ENCODE measurements around the gene DOK7. TPM values are rescaled to one million over a fixed set of nuclear protein-coding genes. Genes with fewer than 3 reads are reported as not detected.
"Not testable (repeated sequence)": the region's sequence is repeated elsewhere in the genome, so short reads cannot be mapped to it uniquely, and the experiment has no call there.

DOK7 gene
- total RNA-seq, 2 donors from 2014 or later, result not detected

DNA sequence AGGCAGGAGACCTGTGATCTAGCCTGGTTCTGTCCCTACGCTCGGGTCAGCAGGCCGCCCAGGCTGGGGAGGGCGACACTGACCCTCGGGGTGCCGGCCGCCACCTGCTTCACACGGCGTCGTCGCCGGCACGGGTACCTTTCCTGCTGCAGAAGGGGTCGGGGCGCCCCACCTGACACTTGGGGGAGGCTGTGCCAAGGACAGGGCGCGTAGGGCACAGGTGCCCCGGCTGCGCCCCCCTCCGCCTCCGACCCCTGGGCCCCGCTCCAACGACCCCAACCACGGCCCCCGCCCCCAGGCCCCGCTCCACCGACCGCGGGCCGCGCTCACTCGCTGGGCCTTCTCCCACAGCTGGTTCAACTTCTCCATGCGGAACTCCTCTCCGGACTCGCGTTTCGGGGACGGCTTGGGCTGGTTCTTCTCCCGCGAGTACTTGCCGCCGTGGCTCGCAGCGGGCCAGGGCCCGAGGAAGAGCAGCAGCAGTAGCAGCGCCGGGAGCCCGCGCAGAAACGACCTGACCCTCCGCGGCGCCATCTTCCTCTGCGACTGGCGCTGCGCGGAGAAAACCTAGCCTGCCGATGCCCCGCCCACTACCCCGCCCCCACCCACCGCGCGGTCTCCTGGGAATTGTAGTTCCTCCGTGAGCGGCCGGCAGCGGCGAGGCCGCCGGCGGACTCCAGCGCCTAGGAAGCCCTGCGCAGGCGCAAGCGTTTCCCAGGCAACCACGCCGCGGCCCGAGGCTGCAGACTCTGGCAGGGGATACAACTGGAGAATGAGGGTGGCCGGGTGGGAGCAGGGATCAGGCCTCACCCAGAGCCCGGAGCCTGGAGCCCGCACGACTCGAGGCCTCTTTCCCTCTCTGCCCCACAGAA is 69.0 kb downstream of the DOK7 start, which contains the start of gene LRPAP1:
TSS of gene LRPAP1 (minus strand) at position 544 of the 872 bp plus-strand sequence. CDS start at position 534, 10 bp downstream.
- peak; percentile 96 for ATAC-seq (replicated peaks)
- Mint-ChIP-seq H3K27me3 (peaks cover 4% of the 10 kb centered on the region), H3K4me3 (peak within 1 kb of the TSS; percentile 94)

DNA sequence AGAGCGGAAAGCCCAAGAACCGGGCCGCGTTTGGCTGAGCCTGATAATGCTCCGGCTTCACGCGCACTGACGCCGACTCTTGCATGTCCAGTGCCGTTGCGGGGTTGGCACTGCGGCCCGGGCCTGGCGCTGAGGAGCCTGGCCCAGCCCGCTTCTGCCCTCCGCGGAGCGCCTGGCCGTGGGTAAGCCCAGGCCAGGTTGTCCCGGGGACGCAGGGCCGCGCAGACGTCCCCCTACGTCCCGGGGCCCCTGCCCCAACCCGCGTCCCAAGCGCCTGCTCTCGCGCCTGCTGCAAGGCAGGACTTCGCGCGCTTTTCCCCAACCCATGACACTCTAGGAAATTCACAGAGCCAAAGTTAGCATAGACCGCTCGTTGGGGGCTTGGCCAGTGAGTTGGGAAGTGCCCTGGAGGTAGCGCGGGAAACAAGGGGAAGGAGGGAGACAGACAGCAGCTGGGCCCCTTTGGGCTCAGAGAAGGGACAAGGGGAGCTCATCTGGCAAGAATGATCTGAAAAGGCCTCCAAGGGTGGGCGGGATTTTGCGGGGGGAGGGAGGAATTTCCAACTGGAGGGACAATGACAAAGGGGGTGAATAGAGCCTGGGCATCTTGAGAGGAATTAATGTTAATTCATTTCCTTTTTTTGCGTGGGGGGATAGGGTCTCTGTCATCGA is 69.8 kb downstream of the DOK7 start:
- peaks cover 4% of the 10 kb centered on the region for H3K27me3 Mint-ChIP-seq
- peaks cover 10% of the 10 kb centered on the region for H3K4me1 Mint-ChIP-seq
- H3K9me3 Mint-ChIP-seq, result no peaks in the 10 kb centered on the region
- ATAC-seq (replicated peaks), result no peak
- peaks cover 10% of the 10 kb centered on the region for H3K36me3 Mint-ChIP-seq (ENCODE audit: low read depth)
- peak overlapping the region; percentile 94 for H3K4me3 Mint-ChIP-seq
- H3K27ac Mint-ChIP-seq, result no peak overlapping the region

More for the DNA sequence above, 69.0 kb downstream of the DOK7 start, which contains the start of gene LRPAP1:
- Mint-ChIP-seq H3K27ac (peak within 1 kb of the TSS; percentile 96), H3K36me3 (ENCODE audit: low read depth) (peaks cover 10% of the 10 kb centered on the region), H3K9me3 (no peaks in the 10 kb centered on the region), H3K4me1 (peaks cover 10% of the 10 kb centered on the region)

DNA sequence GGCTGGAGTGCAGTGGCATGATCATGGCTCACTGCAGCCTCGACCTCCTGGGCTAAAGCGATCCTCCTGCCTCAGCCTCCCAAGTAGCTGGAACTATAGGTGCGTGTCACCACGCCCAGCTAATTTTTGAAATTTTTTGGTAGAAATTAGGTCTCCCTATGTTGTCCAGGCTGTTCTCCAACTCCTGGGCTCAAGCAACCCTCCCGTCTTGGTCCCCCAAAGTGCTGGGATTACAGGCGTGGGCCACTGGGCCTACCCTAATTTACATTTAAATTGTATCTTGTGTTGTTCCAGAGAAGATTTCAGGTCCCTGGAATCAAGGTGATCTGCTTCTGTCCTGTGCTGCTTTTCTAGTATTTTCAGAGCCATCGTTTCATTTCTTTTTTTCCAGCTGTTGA is 70.3 kb downstream of the DOK7 start:
- no peaks in the 10 kb centered on the region for H3K9me3 Mint-ChIP-seq
- peaks cover 10% of the 10 kb centered on the region for H3K4me1 Mint-ChIP-seq
- H3K36me3 Mint-ChIP-seq (ENCODE audit: low read depth), result peaks cover 10% of the 10 kb centered on the region
- H3K4me3 Mint-ChIP-seq, result peak overlapping the region; percentile 49
- no peak for ATAC-seq (replicated peaks)
- H3K27ac Mint-ChIP-seq, result no peak overlapping the region
- peaks cover 4% of the 10 kb centered on the region for H3K27me3 Mint-ChIP-seq

DNA sequence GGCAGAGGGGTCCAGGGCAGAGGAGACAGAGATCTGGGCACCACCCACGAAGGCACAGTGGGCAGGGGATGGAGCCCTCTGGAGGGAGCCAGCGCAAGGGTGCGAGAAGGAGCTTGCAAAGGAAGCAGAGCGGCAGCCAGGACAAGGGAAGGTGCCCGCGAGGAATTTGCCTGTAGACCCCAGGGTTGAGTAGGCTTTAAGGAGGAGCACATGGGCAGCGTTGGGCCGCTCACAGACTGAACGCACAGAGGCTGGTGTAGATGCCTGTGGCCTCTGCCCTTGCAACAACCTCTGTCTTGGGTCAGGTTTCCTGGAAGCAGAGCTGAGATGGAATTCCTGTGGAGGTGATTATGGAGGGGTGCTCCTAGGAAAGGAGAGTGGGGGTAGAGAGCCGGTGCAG is 72.7 kb downstream of the DOK7 start:
- not testable (repeated sequence) for H3K4me3 Mint-ChIP-seq

DNA sequence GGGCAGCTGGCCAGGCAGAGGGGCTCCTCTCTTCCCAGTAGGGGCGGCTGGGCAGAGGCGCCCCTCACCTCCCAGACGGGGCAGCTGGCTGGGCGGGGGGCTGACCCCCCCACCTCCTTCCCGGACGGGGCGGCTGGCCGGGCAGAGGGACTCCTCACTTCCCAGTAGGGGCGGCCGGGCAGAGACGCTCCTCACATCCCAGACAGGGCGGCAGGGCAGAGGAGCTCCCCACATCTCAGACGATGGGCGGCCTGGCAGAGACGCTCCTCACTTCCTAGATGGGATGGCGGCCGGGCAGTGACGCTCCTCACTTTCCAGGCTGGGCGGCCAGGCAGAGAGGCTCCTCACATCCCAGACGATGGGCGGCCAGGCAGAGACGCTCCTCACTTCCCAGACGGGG is 75.8 kb downstream of the DOK7 start:
- H3K36me3 Mint-ChIP-seq (ENCODE audit: low read depth); ATAC-seq (replicated peaks): not testable (repeated sequence)

More for the DNA sequence above, 72.7 kb downstream of the DOK7 start:
- H3K27ac Mint-ChIP-seq; H3K9me3 Mint-ChIP-seq; ATAC-seq (replicated peaks); H3K4me1 Mint-ChIP-seq; H3K36me3 Mint-ChIP-seq (ENCODE audit: low read depth); H3K27me3 Mint-ChIP-seq: not testable (repeated sequence)

DNA sequence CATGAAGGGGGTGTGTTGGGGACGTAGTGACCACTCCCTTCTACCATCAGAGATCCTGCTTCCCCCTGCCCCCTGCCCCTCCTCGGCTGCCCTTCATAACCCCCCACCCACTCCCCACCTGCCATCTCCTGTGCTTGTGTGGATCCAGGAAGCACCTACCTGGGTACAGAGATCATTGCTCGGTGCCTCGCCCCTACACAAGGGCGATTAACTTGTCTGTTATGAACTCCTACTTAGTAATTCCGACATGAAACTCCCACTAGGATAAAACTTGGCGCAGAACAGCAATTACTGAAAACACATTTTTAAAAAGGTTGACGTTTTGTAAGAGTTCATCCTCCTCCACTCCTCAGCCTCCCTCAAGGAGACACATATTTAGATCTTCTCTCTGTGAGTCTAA is 80.3 kb downstream of the DOK7 start:
- H3K27me3 Mint-ChIP-seq; H3K9me3 Mint-ChIP-seq; ATAC-seq (replicated peaks); H3K27ac Mint-ChIP-seq; H3K4me1 Mint-ChIP-seq; H3K4me3 Mint-ChIP-seq; H3K36me3 Mint-ChIP-seq (ENCODE audit: low read depth): not testable (repeated sequence)

More for the DNA sequence above, 75.8 kb downstream of the DOK7 start:
- H3K4me3 Mint-ChIP-seq, H3K27me3 Mint-ChIP-seq, H3K27ac Mint-ChIP-seq, H3K4me1 Mint-ChIP-seq, H3K9me3 Mint-ChIP-seq: not testable (repeated sequence)

Other genes with a start within 250 kb of the DOK7 start
- gene MSANTD1, start 214.1 kb upstream of the DOK7 start, total RNA-seq, result 1 to 10 TPM; 1.1 to 1.2 TPM
- gene RGS12, start 170.3 kb upstream of the DOK7 start, total RNA-seq, result 10 to 100 TPM in 1 of 2 donors, 1 to 10 TPM in 1; 9.2 to 10.6 TPM
- gene HGFAC, start 21.3 kb upstream of the DOK7 start, total RNA-seq, result not detected
- gene LRPAP1, start 69.1 kb downstream of the DOK7 start, total RNA-seq, result 10 to 100 TPM; 46.9 to 67.5 TPM